Activated T-cell treated with anti-CD3 and anti-CD28 coated beads, Interleukin-2, amount 50 U/mL, for 4 hours (primary cell): Measurements from ENCODE around the gene RNF149. TPM values are rescaled to one million over a fixed set of nuclear protein-coding genes. Genes with fewer than 3 reads are reported as not detected.

ENCODE experiments used
- ATAC-seq, 2 donors: fragments of 200-7000 bp; cut with Tn5 transposase; one replicate each; pipeline ENCODE4 v1.10.0; 2021
- DNase-seq: peaks from one replicate; pipeline ENCODE4 v3.0.0-alpha.2; 2020
- H3K27me3 Mint-ChIP-seq: one replicate; pipeline ENCODE4 v1.8.0; 2021; ENCODE audit warnings: low read depth, mixed read lengths
- H3K36me3 Mint-ChIP-seq: one replicate; pipeline ENCODE4 v1.8.0; 2022; ENCODE audit warnings: mixed read lengths; ENCODE audit not compliant: insufficient read depth
- H3K4me1 Mint-ChIP-seq: one replicate; pipeline ENCODE4 v1.8.0; 2021; ENCODE audit warnings: low read depth, mixed read lengths
- H3K4me3 Mint-ChIP-seq: one replicate; pipeline ENCODE4 v1.8.0; 2021; ENCODE audit warnings: mild to moderate bottlenecking, moderate library complexity, mixed read lengths
- H3K9me3 Mint-ChIP-seq: one replicate; pipeline ENCODE4 v1.8.0; 2021; ENCODE audit warnings: mixed read lengths
- total RNA-seq, 3 donors: library from RNA; stranded (reverse); gene quantifications; one replicate each; pipeline ENCODE4 v1.2.1, GENCODE V29; 2021

RNF149 gene
- total RNA-seq, 3 donors from 2014 or later, result 27.3 to 33.3 (median 27.3) TPM

- Mint-ChIP-seq H3K4me3 (no peak overlapping the region), H3K4me1 (peaks cover 50% of the 10 kb centered on the region)
Measured at GRCh38 chr2:101267671-101268656, 40.5 kb downstream of the RNF149 start.

GRCh38 chr2:101265893-101266499 lies 42.5 kb downstream of the RNF149 start:
- no peaks in the 10 kb centered on the region for H3K27me3 Mint-ChIP-seq
- peaks cover 46% of the 10 kb centered on the region for H3K36me3 Mint-ChIP-seq
- no peak for DNase-seq
- no peak for ATAC-seq
- H3K9me3 Mint-ChIP-seq, result no peaks in the 10 kb centered on the region
- peaks cover 42% of the 10 kb centered on the region for H3K4me1 Mint-ChIP-seq
- no peak overlapping the region for H3K4me3 Mint-ChIP-seq

More at GRCh38 chr2:101267671-101268656, 40.5 kb downstream of the RNF149 start:
- Mint-ChIP-seq H3K27me3 (no peaks in the 10 kb centered on the region), H3K36me3 (peaks cover 48% of the 10 kb centered on the region), H3K9me3 (no peaks in the 10 kb centered on the region)
- ATAC-seq (no peak), DNase-seq (no peak)

GRCh38 chr2:101264360-101264939 lies 44.1 kb downstream of the RNF149 start:
- Mint-ChIP-seq H3K9me3 (no peaks in the 10 kb centered on the region), H3K4me3 (peak overlapping the region; percentile 11), H3K4me1 (peaks cover 40% of the 10 kb centered on the region), H3K27me3 (no peaks in the 10 kb centered on the region), H3K36me3 (peaks cover 37% of the 10 kb centered on the region)
- ATAC-seq, result peak in 1 of 2 donors; percentile 30
- DNase-seq, result no peak

- DNase-seq (no peak), ATAC-seq (no peak)
- Mint-ChIP-seq H3K9me3 (no peaks in the 10 kb centered on the region), H3K4me3 (no peak overlapping the region), H3K27me3 (no peaks in the 10 kb centered on the region), H3K36me3 (peaks cover 36% of the 10 kb centered on the region), H3K4me1 (peaks cover 48% of the 10 kb centered on the region)
Measured at GRCh38 chr2:101263377-101263800, 45.1 kb downstream of the RNF149 start.

GRCh38 chr2:101262142-101262541 lies 46.4 kb downstream of the RNF149 start:
- no peak for ATAC-seq
- Mint-ChIP-seq H3K27me3 (no peaks in the 10 kb centered on the region), H3K36me3 (peaks cover 35% of the 10 kb centered on the region), H3K9me3 (no peaks in the 10 kb centered on the region), H3K4me3 (no peak overlapping the region), H3K4me1 (peaks cover 49% of the 10 kb centered on the region)
- no peak for DNase-seq

GRCh38 chr2:101258804-101259203 lies 49.7 kb downstream of the RNF149 start:
- Mint-ChIP-seq H3K36me3 (peaks cover 28% of the 10 kb centered on the region), H3K27me3 (no peaks in the 10 kb centered on the region), H3K9me3 (no peaks in the 10 kb centered on the region), H3K4me3 (no peak overlapping the region), H3K4me1 (peaks cover 64% of the 10 kb centered on the region)
- no peak for ATAC-seq
- no peak for DNase-seq

- H3K4me3 Mint-ChIP-seq, result no peak overlapping the region
- no peaks in the 10 kb centered on the region for H3K9me3 Mint-ChIP-seq
Measured at GRCh38 chr2:101256316-101256715, 52.2 kb downstream of the RNF149 start.

GRCh38 chr2:101255501-101255900 lies 53.0 kb downstream of the RNF149 start:
- H3K36me3 Mint-ChIP-seq, result peaks cover 17% of the 10 kb centered on the region
- peak overlapping the region; percentile 52 for H3K4me3 Mint-ChIP-seq
- DNase-seq, result no peak
- peaks cover 59% of the 10 kb centered on the region for H3K4me1 Mint-ChIP-seq
- no peaks in the 10 kb centered on the region for H3K9me3 Mint-ChIP-seq
- H3K27me3 Mint-ChIP-seq, result no peaks in the 10 kb centered on the region
- ATAC-seq, result no peak

More at GRCh38 chr2:101256316-101256715, 52.2 kb downstream of the RNF149 start:
- ATAC-seq (no peak), DNase-seq (no peak)
- Mint-ChIP-seq H3K36me3 (peaks cover 19% of the 10 kb centered on the region), H3K27me3 (no peaks in the 10 kb centered on the region), H3K4me1 (peaks cover 63% of the 10 kb centered on the region)

- H3K4me1 Mint-ChIP-seq, result peaks cover 50% of the 10 kb centered on the region
- H3K9me3 Mint-ChIP-seq, result no peaks in the 10 kb centered on the region
- DNase-seq (no peak), ATAC-seq (no peak)
- no peaks in the 10 kb centered on the region for H3K27me3 Mint-ChIP-seq
- H3K36me3 Mint-ChIP-seq, result peaks cover 12% of the 10 kb centered on the region
- H3K4me3 Mint-ChIP-seq, result peak overlapping the region; percentile 99
Measured at GRCh38 chr2:101253703-101254450, 54.6 kb downstream of the RNF149 start.

GRCh38 chr2:101253013-101253702 lies 55.3 kb downstream of the RNF149 start:
- Mint-ChIP-seq H3K9me3 (no peaks in the 10 kb centered on the region), H3K27me3 (no peaks in the 10 kb centered on the region)

GRCh38 chr2:101252408-101253012 lies 56.0 kb downstream of the RNF149 start, which contains the start of gene CNOT11:
Gene CNOT11, plus strand, starts transcription at chr2:101252886. Its CDS starts 79 bp downstream, at chr2:101252965.
- no peaks in the 10 kb centered on the region for H3K9me3 Mint-ChIP-seq
- H3K4me3 Mint-ChIP-seq, result peak within 1 kb of the TSS; percentile 99
- H3K27me3 Mint-ChIP-seq, result no peaks in the 10 kb centered on the region
- H3K36me3 Mint-ChIP-seq, result peaks cover 7% of the 10 kb centered on the region
- DNase-seq (peak; percentile 99), ATAC-seq (peak; percentile 85 to 88)
- H3K4me1 Mint-ChIP-seq, result peaks cover 42% of the 10 kb centered on the region

More at GRCh38 chr2:101253013-101253702, 55.3 kb downstream of the RNF149 start:
- ATAC-seq (peak; percentile 73 to 77), DNase-seq (peak; percentile 63)
- peaks cover 11% of the 10 kb centered on the region for H3K36me3 Mint-ChIP-seq
- H3K4me1 Mint-ChIP-seq, result peaks cover 47% of the 10 kb centered on the region
- peak overlapping the region; percentile 99 for H3K4me3 Mint-ChIP-seq

GRCh38 chr2:101251844-101252407 lies 56.6 kb downstream of the RNF149 start:
- no peaks in the 10 kb centered on the region for H3K27me3 Mint-ChIP-seq
- peaks cover 38% of the 10 kb centered on the region for H3K4me1 Mint-ChIP-seq
- H3K4me3 Mint-ChIP-seq, result peak overlapping the region; percentile 99
- ATAC-seq (peak; percentile 44 to 47), DNase-seq (peak; percentile 17)
- no peaks in the 10 kb centered on the region for H3K9me3 Mint-ChIP-seq
- peaks cover 4% of the 10 kb centered on the region for H3K36me3 Mint-ChIP-seq
